Right lobe of liver (tissue), 4 donors: ENCODE results near the gene CNDP1.

ENCODE experiments used
- CTCF ChIP-seq, 4 donors: fragments of 200-600 bp in 3 of 4; fragments of 450-650 bp in 1 of 4; IDR thresholded peaks; one replicate each; pipeline versions ENCODE4 v1.5.1 to v1.8.0; 2016 to 2022; ENCODE audit warnings: antibody characterized with exemption in 4 of 4, mild to moderate bottlenecking in 2 of 4
- POLR2A ChIP-seq: fragments of 450-650 bp; IDR thresholded peaks from one replicate; pipeline ENCODE4 v1.6.1; 2017; ENCODE audit warnings: antibody characterized with exemption, mild to moderate bottlenecking
- donor health status: DM: no; HTN: no; CAD: no.
- donor health status: DM: no; HTN: no; CAD: no.
- donor health status: DM: no; HTN: yes; CAD: no.

- TF ChIP-seq POLR2A (no peak), CTCF (IDR thresholded peaks at IDR 0.05) (no peak)
Measured at GRCh38 chr18:74547860-74548259, 13.6 kb downstream of the CNDP1 start.
